GM20000 (cell line): ENCODE measurements around the gene SLC9C2.

Source experiments
- DNase-seq: peaks from one replicate; pipeline ENCODE4 v3.0.0; 2012; ENCODE audit warnings: low spot score
- TF ChIP-seq, protein P1 (sequence below): IDR thresholded peaks from 2 replicates; pipeline ENCODE4 v1.5.1; 2012; ENCODE audit warnings: mild to moderate bottlenecking, control low read depth; ENCODE audit errors: extremely low read depth, missing control alignments

Gene SLC9C2

DNA sequence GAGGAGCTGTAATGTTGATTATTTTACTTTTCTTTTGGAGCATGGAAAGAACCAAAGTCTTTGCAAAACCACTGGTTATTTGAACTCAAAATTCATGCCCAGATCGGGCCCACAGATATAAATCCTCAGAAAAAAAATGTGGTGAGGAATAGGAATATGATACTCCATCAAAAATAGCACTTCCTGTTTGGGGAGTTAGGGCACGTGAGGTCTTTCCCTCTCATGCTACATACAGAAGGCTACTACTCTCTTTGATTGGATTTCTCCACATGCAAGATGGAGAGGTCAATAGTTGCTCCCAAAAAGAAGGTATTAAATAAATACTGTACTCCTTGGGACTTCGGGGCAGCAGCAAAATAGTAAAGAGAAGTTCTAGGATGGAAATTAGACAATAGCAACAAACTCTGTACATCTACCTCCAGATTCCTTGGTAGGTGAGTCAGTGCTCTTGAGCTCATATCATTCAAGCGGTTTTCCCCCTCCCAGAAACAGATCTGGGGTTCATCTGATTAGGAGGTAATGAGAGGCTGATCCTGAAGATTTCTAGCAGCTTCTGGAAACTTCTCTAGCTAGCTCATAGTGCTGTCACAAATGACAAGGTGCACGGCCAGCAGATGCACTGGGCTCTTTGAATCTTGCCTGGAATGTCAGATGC is 47.1 kb downstream of the SLC9C2 start:
- no peak for DNase-seq
- TF ChIP-seq, protein P1, sequence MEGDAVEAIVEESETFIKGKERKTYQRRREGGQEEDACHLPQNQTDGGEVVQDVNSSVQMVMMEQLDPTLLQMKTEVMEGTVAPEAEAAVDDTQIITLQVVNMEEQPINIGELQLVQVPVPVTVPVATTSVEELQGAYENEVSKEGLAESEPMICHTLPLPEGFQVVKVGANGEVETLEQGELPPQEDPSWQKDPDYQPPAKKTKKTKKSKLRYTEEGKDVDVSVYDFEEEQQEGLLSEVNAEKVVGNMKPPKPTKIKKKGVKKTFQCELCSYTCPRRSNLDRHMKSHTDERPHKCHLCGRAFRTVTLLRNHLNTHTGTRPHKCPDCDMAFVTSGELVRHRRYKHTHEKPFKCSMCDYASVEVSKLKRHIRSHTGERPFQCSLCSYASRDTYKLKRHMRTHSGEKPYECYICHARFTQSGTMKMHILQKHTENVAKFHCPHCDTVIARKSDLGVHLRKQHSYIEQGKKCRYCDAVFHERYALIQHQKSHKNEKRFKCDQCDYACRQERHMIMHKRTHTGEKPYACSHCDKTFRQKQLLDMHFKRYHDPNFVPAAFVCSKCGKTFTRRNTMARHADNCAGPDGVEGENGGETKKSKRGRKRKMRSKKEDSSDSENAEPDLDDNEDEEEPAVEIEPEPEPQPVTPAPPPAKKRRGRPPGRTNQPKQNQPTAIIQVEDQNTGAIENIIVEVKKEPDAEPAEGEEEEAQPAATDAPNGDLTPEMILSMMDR, result no peak

DNA sequence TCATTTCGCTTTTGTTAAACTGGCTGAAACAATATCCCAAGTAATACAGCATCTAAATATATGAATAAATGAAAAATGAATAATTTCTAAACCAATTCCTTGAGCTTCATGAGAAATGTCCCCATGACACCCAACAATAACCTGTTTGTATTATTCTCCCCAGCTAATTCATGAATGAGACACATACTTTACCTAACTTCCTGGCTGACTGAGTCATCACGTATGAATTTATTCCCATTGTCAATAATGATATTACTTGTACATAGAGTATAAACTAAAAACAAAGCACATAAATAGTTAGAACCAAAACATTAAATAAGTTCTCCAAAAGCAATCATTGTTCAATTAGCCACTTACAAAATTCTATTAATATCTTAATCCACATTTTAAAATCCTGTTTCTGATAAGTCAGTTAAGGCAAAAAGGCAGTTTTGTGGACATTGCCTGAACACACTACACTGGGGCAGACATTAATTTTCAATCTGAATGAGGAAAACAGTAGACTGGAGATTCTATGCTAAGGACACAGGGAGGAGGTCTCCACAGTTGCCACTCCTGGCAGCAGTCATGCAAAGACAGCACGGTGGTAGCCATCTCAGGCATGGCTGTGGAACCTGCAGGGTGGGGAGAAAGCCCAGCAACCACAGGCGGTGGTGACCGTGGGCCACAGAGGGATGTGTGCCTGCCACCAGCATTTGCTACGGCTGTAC is 48.2 kb downstream of the SLC9C2 start:
- TF ChIP-seq, protein P1, result no peak
- DNase-seq, result no peak

DNA sequence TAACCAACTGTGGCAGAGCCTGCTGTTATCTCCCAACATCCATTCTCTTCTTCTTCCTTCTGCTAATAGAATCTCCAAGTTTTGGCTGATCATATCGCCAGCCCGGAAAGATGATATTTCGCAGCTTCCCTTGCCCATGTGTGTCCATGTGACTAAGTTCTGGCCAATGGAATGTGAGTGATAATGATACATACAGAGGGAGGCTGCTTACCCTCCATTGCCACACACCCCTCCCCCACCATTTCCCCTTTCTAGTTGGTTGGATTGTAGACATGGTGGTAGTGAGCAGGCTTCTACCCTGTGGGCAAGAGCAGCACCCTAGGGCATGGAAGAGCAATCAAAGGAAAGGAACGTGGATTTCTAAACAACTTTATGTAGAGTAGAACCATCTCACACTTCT is 48.8 kb downstream of the SLC9C2 start:
- DNase-seq, result no peak

DNA sequence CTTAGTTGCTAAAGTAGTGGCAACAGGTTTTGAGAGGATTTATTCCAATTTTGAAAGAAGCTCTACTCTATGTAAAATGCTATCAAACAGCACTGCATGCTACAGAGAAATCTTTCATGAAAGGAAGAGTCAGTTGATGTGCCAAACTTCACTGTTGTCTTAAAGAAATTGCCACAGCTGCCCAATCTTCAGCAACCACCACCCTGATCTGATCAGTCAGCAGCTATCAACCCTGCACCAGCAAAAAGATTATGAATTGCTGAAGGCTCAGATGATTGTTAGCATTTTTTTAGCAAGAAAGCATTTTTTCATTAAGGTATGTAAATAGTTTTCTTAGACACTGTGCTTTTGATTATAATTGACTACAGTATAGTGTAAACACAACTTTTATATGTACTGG is 49.6 kb downstream of the SLC9C2 start:
- DNase-seq, result no peak

More for the DNA sequence above, 48.8 kb downstream of the SLC9C2 start:
- TF ChIP-seq, protein P1, result no peak

DNA sequence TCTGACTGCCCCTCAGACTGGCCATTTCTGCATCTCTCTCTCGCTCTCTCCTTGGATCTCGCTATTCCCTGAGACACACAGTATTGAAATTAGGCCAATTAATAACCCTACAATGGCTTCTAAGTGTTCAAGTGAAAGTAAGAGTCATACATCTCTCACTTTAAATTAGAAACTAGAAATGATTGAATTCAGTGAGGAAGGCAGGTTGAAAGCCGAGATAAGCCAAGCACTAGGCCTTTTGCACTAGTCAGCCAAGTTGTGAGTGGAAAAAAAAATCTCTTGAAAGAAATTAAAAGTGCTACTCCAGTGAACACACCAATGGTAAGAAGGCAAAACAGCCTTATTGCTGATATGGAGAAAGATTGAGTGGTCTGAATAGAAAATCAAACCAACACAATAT is 51.2 kb downstream of the SLC9C2 start:
- no peak for DNase-seq
- TF ChIP-seq, protein P1, result no peak

More for the DNA sequence above, 49.6 kb downstream of the SLC9C2 start:
- TF ChIP-seq, protein P1, result no peak

DNA sequence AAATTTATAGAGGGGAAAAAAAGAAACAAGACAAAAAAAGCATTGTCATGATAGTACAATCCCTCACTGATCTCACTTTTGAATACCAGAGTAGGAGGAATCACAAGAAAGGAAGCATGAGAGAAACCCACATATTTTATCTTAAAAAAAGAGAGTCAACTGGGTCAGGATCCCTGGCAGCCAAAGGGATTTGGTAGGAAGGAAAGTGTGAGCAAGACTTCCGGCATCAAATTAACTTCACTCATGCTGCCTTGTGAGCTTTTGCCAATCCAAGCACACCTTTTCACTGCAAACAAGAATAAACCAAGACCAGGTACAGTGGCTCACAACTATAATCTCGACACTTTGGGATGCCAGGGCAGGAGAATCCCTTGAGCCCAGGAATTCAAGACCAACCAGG is 53.1 kb downstream of the SLC9C2 start:
- DNase-seq, result no peak
- TF ChIP-seq, protein P1, result no peak

DNA sequence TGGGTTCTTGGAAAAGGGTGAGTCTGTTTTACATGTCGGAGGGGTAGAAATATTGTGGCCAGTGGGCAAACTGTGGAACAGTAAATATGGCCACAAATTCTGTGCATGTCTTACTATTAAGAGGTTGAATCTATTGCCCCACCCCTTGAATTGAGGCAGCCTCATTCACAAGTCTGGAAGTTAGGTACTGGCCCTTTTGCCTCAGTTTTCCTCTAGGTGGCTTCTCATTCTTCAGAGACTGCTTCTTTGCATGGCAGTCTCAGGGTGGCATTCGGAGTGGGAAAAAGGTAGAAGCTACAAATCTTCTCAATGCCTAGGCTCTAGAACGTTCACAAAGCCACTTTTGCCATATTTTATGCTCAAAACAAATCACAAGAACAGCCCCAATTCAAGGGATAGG is 57.2 kb downstream of the SLC9C2 start:
- DNase-seq, result no peak
- TF ChIP-seq, protein P1, result no peak
